ENCODE measurements around the gene PSAPL1.

DNA sequence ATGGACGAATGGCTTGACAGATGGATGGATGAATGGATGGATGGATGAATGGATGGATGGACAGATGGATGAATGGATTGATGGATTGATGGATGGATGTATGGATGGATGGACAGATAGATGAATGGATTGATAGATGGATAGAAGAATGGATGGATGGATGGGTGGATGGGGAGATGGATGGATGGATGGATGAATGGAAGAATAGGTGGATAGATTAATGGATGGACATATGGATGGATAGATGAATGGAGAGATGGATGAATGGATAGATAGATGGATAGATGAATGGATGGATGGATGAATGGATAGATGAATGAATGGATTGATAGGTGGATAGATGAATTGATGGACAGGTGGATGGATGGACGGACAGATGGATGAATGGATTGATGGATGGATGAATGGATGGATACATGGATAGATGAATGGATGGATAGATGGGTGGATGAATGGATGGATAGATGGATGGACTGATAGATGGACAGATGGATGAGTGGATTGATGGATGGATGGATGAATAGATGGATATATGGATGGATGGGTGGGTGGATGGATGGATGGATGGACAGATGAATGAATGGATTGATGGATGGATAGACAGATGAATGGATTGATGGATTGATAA lies 33.9 kb downstream of the PSAPL1 start:
- TF ChIP-seq, protein P1, sequence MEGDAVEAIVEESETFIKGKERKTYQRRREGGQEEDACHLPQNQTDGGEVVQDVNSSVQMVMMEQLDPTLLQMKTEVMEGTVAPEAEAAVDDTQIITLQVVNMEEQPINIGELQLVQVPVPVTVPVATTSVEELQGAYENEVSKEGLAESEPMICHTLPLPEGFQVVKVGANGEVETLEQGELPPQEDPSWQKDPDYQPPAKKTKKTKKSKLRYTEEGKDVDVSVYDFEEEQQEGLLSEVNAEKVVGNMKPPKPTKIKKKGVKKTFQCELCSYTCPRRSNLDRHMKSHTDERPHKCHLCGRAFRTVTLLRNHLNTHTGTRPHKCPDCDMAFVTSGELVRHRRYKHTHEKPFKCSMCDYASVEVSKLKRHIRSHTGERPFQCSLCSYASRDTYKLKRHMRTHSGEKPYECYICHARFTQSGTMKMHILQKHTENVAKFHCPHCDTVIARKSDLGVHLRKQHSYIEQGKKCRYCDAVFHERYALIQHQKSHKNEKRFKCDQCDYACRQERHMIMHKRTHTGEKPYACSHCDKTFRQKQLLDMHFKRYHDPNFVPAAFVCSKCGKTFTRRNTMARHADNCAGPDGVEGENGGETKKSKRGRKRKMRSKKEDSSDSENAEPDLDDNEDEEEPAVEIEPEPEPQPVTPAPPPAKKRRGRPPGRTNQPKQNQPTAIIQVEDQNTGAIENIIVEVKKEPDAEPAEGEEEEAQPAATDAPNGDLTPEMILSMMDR (IDR thresholded peaks at IDR 0.05; ENCODE audit: low read depth, low read length, poor library complexity, severe bottlenecking) = no peak
- TF ChIP-seq EZH2phosphoT487 (IDR thresholded peaks at IDR 0.05; ENCODE audit: borderline replicate concordance, low read length) = no peak
